ENCODE results near the gene TAS1R2. TPM values are rescaled to one million over a fixed set of nuclear protein-coding genes. Genes with fewer than 3 reads are reported as not detected.

The TAS1R2 gene
- total and polyA plus RNA-seq, 2 of the 8 experiments (the other 6 are each of a cell fraction or from before 2014, with no cell fraction given) = not detected

GRCh38 chr1:18886003-18886335, 26.5 kb upstream of the TAS1R2 start:
- no peak overlapping the region for H3K4me2 ChIP-seq (ENCODE audit: insufficient read depth in 1 of 2, low read depth in 2 of 2, low read length in 2 of 2)
- H2BK12ac ChIP-seq (ENCODE audit: low read depth, low read length) = no peak overlapping the region
- H3K23ac ChIP-seq (ENCODE audit: insufficient read length) = no peak overlapping the region
- H4K8ac ChIP-seq (ENCODE audit: extremely low read depth, insufficient read depth, low read length) = no peak overlapping the region
- no peak overlapping the region for H4K91ac ChIP-seq (replicated peaks; ENCODE audit: insufficient read length, low read length)
- no peaks in the 10 kb centered on the region for H3K79me1 ChIP-seq (ENCODE audit: low read depth, low read length)
- no peak for FAIRE-seq
- no peak overlapping the region for H3K4me3 ChIP-seq (ENCODE audit: extremely low read depth in 1 of 4, insufficient read depth in 2 of 4, low read depth in 3 of 4, low read length in 4 of 4)
- peaks cover 0 to 8% of the 10 kb centered on the region in 2 experiments for H4K20me1 ChIP-seq (replicated peaks in 1 of 2; ENCODE audit: control insufficient read depth in 1 of 2, insufficient read depth in 2 of 2, low read length in 2 of 2)
- no peak overlapping the region for H2BK15ac ChIP-seq (ENCODE audit: low read length)
- H3K23me2 ChIP-seq (ENCODE audit: low read depth, low read length) = no peaks in the 10 kb centered on the region
- no peak overlapping the region for H3K18ac ChIP-seq (ENCODE audit: extremely low read depth, low read length)
- no peak overlapping the region for H2AFZ ChIP-seq (ENCODE audit: low read length)
- no peaks in the 10 kb centered on the region for H3K27me3 ChIP-seq (replicated peaks in 1 of 4; ENCODE audit: control insufficient read depth in 3 of 4, extremely low read depth in 1 of 4, insufficient read depth in 3 of 4, low read length in 3 of 4)
- no peak for TF ChIP-seq SP2 (IDR thresholded peaks at IDR 0.05; ENCODE audit: low read length)
- no peak for TF ChIP-seq SP4 (IDR thresholded peaks at IDR 0.05; ENCODE audit: low read length)
- no peak for TF ChIP-seq USF2 (IDR thresholded peaks at IDR 0.05; ENCODE audit: low read length)
- TF ChIP-seq MAX (IDR thresholded peaks at IDR 0.05) = no peak
- no peak for TF ChIP-seq CTCF (IDR thresholded peaks at IDR 0.05; ENCODE audit: control extremely low read depth in 1 of 3, insufficient read depth in 1 of 3, low read depth in 1 of 3, low read length in 3 of 3)
- TF ChIP-seq NANOG (IDR thresholded peaks at IDR 0.05; ENCODE audit: insufficient read depth, low read depth, low read length, poor library complexity, severe bottlenecking) = no peak
- no peak for TF ChIP-seq RXRA (IDR thresholded peaks at IDR 0.05; ENCODE audit: insufficient read depth, low read depth, low read length)
- no peak for TF ChIP-seq RAD21 (IDR thresholded peaks at IDR 0.05 in 1 of 2, conservative IDR thresholded peaks at IDR 0.05 in 1 of 2; ENCODE audit: low read depth in 2 of 2, low read length in 2 of 2)
- no peak for TF ChIP-seq RNF2 (IDR thresholded peaks at IDR 0.05; ENCODE audit: borderline replicate concordance, low read depth, low read length, missing control alignments, poor library complexity, severe bottlenecking)
- no peak overlapping the region for H3K9ac ChIP-seq (replicated peaks in 1 of 4; ENCODE audit: extremely low read depth in 1 of 4, low read depth in 3 of 4, low read length in 3 of 4)
- H3K79me2 ChIP-seq (ENCODE audit: control insufficient read depth in 1 of 2, insufficient read depth in 2 of 2, low read length in 2 of 2) = no peaks in the 10 kb centered on the region
- no peak overlapping the region for H2BK120ac ChIP-seq (replicated peaks; ENCODE audit: low read depth, low read length)
- H3K36me3 ChIP-seq (ENCODE audit: control insufficient read depth in 2 of 4, insufficient read depth in 4 of 4, low read length in 3 of 4) = peaks cover 0 to 11% (median 2%) of the 10 kb centered on the region in 4 experiments; a peak in 4 of 8 replicates
- no peak overlapping the region for H3K27ac ChIP-seq (ENCODE audit: low read depth, low read length)
- H2AK5ac ChIP-seq (ENCODE audit: low read depth, low read length) = no peak overlapping the region
- no peak overlapping the region for H4K5ac ChIP-seq (ENCODE audit: insufficient read length, low read depth, low read length)
- H3K4ac ChIP-seq (replicated peaks; ENCODE audit: insufficient read length, low read depth, low read length) = no peak overlapping the region
- H3K9me3 ChIP-seq (ENCODE audit: insufficient read depth in 2 of 2, low read depth in 1 of 2, low read length in 1 of 2) = no peaks in the 10 kb centered on the region
- 100% methylated on average over 1 of the region's 1 CpG; no CpG with 5 or more reads in 1 of the 2 experiments for WGBS, 2 experiments (ENCODE audit: extremely low coverage in 1 of 2, insufficient coverage in 1 of 2, insufficient read length in 1 of 2, insufficient replicate concordance in 2 of 2, low coverage in 1 of 2, low lambda C conversion rate in 2 of 2, missing lambda C conversion rate in 1 of 2)
- no peak overlapping the region for H2BK5ac ChIP-seq (ENCODE audit: low read depth, low read length)
- H3K14ac ChIP-seq (ENCODE audit: insufficient read length) = no peak overlapping the region
- no peak for DNase-seq (ENCODE audit: low read depth in 1 of 2, low spot score in 2 of 2)
- peaks cover 0 to 3% (median 0%) of the 10 kb centered on the region in 4 experiments; a peak in 1 of 7 replicates for H3K4me1 ChIP-seq (replicated peaks in 1 of 4; ENCODE audit: control insufficient read depth in 3 of 4, insufficient read depth in 4 of 4, low read length in 3 of 4)
- no peak overlapping the region for H2BK20ac ChIP-seq (ENCODE audit: low read length)
- no peak overlapping the region for H3K56ac ChIP-seq (replicated peaks; ENCODE audit: insufficient read length, low read depth, low read length)
- ChIA-PET CTCF (ENCODE audit: partially characterized antibody) (interaction anchor here (0.7 to 14.4 kb wide), 9 partner anchors 10 to 299 kb away, joined by 3 to 131 read pairs (median 12); partner anchors contain the start of gene ALDH4A1), POLR2A (ENCODE audit: partially characterized antibody) (interaction anchor here (0.8 to 1.3 kb wide), 2 partner anchors 17 to 23 kb away, joined by 4 to 5 read pairs; partner anchors contain the start of gene ALDH4A1)
